ENCODE results near the gene MIGA2.

Gene MIGA2

GRCh38 chr9:129037767-129038098, 1.3 kb downstream of the MIGA2 start:
- DNase-seq: no peak

- DNase-seq: no peak
Measured at GRCh38 chr9:129038109-129038852, 1.9 kb downstream of the MIGA2 start.

- DNase-seq: no peak
Measured at GRCh38 chr9:129040113-129040643, 3.8 kb downstream of the MIGA2 start.

- no peak for DNase-seq
Measured at GRCh38 chr9:129042016-129042415, 5.6 kb downstream of the MIGA2 start.

GRCh38 chr9:129052592-129052991, 16.2 kb downstream of the MIGA2 start:
- DNase-seq: no peak

GRCh38 chr9:129053020-129053419, 16.6 kb downstream of the MIGA2 start:
- no peak for DNase-seq

- DNase-seq: no peak
Measured at GRCh38 chr9:129054163-129054851, 17.9 kb downstream of the MIGA2 start.

- DNase-seq: no peak
Measured at GRCh38 chr9:129058965-129059795, 22.8 kb downstream of the MIGA2 start.

- DNase-seq: no peak
Measured at GRCh38 chr9:129059796-129060785, 23.7 kb downstream of the MIGA2 start.

- DNase-seq: no peak
Measured at GRCh38 chr9:129060991-129061390, 24.6 kb downstream of the MIGA2 start.

- no peak for DNase-seq
Measured at GRCh38 chr9:129063061-129063460, 26.6 kb downstream of the MIGA2 start.

- DNase-seq: no peak
Measured at GRCh38 chr9:129064499-129064908, 28.1 kb downstream of the MIGA2 start.

- DNase-seq: no peak
Measured at GRCh38 chr9:129068110-129068509, 31.7 kb downstream of the MIGA2 start.

- peak; percentile 48 for DNase-seq
Measured at GRCh38 chr9:129068990-129069861, 32.8 kb downstream of the MIGA2 start.

GRCh38 chr9:129069862-129070641, 33.6 kb downstream of the MIGA2 start:
- no peak for DNase-seq

- no peak for DNase-seq
Measured at GRCh38 chr9:129070696-129071525, 34.5 kb downstream of the MIGA2 start.

- DNase-seq: no peak
Measured at GRCh38 chr9:129071526-129072126, 35.2 kb downstream of the MIGA2 start.

- no peak for DNase-seq
Measured at GRCh38 chr9:129072171-129072570, 35.7 kb downstream of the MIGA2 start.

- no peak for DNase-seq
Measured at GRCh38 chr9:129073404-129073803, 37.0 kb downstream of the MIGA2 start.
